ENCODE data around the gene EXOC1L.

DNA sequence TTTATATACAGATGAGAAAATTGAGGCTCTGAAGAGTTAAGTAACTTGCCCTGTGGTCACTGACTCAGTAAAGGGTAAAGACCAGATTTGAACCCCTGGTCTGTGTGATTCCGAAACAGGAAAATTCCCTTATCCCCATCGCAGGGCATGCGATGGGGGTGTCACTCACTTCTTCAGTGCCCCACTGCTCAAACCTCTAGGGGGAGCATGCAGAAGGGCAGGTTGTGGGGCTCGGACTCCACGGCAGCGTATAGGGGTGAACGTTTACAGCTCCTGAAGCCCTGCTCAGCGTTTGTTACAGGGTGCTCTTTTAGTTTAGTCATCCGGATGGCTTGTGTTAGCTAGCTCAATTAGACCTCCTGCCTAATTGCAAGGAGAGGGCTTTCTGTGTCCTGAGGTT is 30.1 kb downstream of the EXOC1L start:
- TF ChIP-seq POLR2AphosphoS5 (IDR thresholded peaks at IDR 0.05; ENCODE audit: low read depth, low read length): no peak
- TF ChIP-seq, protein P1, sequence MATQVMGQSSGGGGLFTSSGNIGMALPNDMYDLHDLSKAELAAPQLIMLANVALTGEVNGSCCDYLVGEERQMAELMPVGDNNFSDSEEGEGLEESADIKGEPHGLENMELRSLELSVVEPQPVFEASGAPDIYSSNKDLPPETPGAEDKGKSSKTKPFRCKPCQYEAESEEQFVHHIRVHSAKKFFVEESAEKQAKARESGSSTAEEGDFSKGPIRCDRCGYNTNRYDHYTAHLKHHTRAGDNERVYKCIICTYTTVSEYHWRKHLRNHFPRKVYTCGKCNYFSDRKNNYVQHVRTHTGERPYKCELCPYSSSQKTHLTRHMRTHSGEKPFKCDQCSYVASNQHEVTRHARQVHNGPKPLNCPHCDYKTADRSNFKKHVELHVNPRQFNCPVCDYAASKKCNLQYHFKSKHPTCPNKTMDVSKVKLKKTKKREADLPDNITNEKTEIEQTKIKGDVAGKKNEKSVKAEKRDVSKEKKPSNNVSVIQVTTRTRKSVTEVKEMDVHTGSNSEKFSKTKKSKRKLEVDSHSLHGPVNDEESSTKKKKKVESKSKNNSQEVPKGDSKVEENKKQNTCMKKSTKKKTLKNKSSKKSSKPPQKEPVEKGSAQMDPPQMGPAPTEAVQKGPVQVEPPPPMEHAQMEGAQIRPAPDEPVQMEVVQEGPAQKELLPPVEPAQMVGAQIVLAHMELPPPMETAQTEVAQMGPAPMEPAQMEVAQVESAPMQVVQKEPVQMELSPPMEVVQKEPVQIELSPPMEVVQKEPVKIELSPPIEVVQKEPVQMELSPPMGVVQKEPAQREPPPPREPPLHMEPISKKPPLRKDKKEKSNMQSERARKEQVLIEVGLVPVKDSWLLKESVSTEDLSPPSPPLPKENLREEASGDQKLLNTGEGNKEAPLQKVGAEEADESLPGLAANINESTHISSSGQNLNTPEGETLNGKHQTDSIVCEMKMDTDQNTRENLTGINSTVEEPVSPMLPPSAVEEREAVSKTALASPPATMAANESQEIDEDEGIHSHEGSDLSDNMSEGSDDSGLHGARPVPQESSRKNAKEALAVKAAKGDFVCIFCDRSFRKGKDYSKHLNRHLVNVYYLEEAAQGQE (IDR thresholded peaks at IDR 0.05; ENCODE audit: insufficient read depth in 1 of 2, low read depth in 2 of 2, low read length in 2 of 2): no peak

Data from PFSK-1 (cell line).